HEK293T (cell line): ENCODE measurements around the gene BET1L.

Experiments used
- CTCF ChIA-PET: fragments of 350-600 bp; formaldehyde crosslinking; extraction: SDS; loops from one replicate; lab custom pipeline; 2021; ENCODE audit warnings: antibody characterized with exemption, inconsistent platforms; lab: Yijun Ruan, JAX
- POLR2A ChIA-PET: fragments of 350-600 bp; formaldehyde crosslinking; extraction: SDS; loops from one replicate; lab custom pipeline; 2020; ENCODE audit warnings: antibody characterized with exemption, inconsistent platforms; lab: Yijun Ruan, JAX
- DNase-seq: peaks from one replicate; pipeline ENCODE4 v3.0.0; 2012; ENCODE audit warnings: mixed read lengths; ENCODE audit errors: extremely low spot score
- ARNT ChIP-seq: fragments of 450-650 bp; IDR thresholded peaks from 2 replicates; pipeline ENCODE4 v1.6.1; 2017; ENCODE audit warnings: mild to moderate bottlenecking
- BHLHE40 ChIP-seq: fragments of 450-650 bp; IDR thresholded peaks from 2 replicates; pipeline ENCODE4 v1.6.1; 2016; ENCODE audit warnings: mild to moderate bottlenecking, moderate library complexity, borderline replicate concordance
- CTBP1 ChIP-seq: fragments of 450-650 bp; IDR thresholded peaks from 2 replicates; pipeline ENCODE4 v1.6.1; 2016; ENCODE audit warnings: borderline replicate concordance
- ELF4 ChIP-seq: fragments of 450-650 bp; IDR thresholded peaks from 2 replicates; pipeline ENCODE4 v1.6.1; 2017; ENCODE audit warnings: antibody characterized with exemption
- FOXA1 ChIP-seq: fragments of 450-650 bp; IDR thresholded peaks from 2 replicates; pipeline ENCODE4 v1.6.1; 2016; ENCODE audit warnings: mild to moderate bottlenecking
- FOXK2 ChIP-seq: fragments of 450-650 bp; IDR thresholded peaks from 2 replicates; pipeline ENCODE4 v1.6.1; 2016; ENCODE audit warnings: mild to moderate bottlenecking
- FOXM1 ChIP-seq: fragments of 450-650 bp; IDR thresholded peaks from 2 replicates; pipeline ENCODE4 v1.6.1; 2017; ENCODE audit warnings: mild to moderate bottlenecking, borderline replicate concordance
- HDGF ChIP-seq: fragments of 450-650 bp; IDR thresholded peaks from 2 replicates; pipeline ENCODE4 v1.6.1; 2017; ENCODE audit warnings: antibody characterized with exemption, borderline replicate concordance
- L3MBTL2 ChIP-seq: fragments of 450-650 bp; conservative IDR thresholded peaks from 2 replicates; pipeline ENCODE4 v1.6.1; 2016; ENCODE audit warnings: mild to moderate bottlenecking
- LEF1 ChIP-seq: fragments of 450-650 bp; IDR thresholded peaks from 2 replicates; pipeline ENCODE4 v1.6.1; 2017; ENCODE audit warnings: mild to moderate bottlenecking, borderline replicate concordance
- NFRKB ChIP-seq: fragments of 450-650 bp; IDR thresholded peaks from 2 replicates; pipeline ENCODE4 v1.6.1; 2016; ENCODE audit warnings: mild to moderate bottlenecking, moderate library complexity
- PKNOX1 ChIP-seq: fragments of 450-650 bp; IDR thresholded peaks from 2 replicates; pipeline ENCODE4 v1.6.1; 2016
- SP1 ChIP-seq: fragments of 450-650 bp; IDR thresholded peaks from 2 replicates; pipeline ENCODE4 v1.6.1; 2017
- SUZ12 ChIP-seq: fragments of 450-650 bp; IDR thresholded peaks from 2 replicates; pipeline ENCODE4 v1.6.1; 2016; ENCODE audit warnings: mild to moderate bottlenecking
- TARDBP ChIP-seq: fragments of 450-650 bp; IDR thresholded peaks from 2 replicates; pipeline ENCODE4 v1.6.1; 2016
- ZNF384 ChIP-seq: fragments of 450-650 bp; IDR thresholded peaks from 2 replicates; pipeline ENCODE4 v1.6.1; 2016

BET1L gene

GRCh38 chr11:214083-214482, 6.9 kb upstream of the BET1L start:
- DNase-seq, result no peak
- ChIA-PET POLR2A (interaction anchor here (0.7 kb wide), 1 partner anchor 277 kb away, joined by 3 read pairs; no protein-coding TSS in a partner anchor), CTCF (no interaction called here)
- no peak for TF ChIP-seq NFRKB

GRCh38 chr11:213111-213510, 5.9 kb upstream of the BET1L start:
- no peak for DNase-seq
- POLR2A ChIA-PET, result no interaction called here
- TF ChIP-seq ARNT, result no peak
- no peak for TF ChIP-seq ELF4
- no peak for TF ChIP-seq TARDBP
- TF ChIP-seq FOXM1, result no peak
- TF ChIP-seq PKNOX1, result no peak
- no peak for TF ChIP-seq BHLHE40
- no peak for TF ChIP-seq FOXK2
- TF ChIP-seq ZNF384, result no peak
- TF ChIP-seq LEF1, result no peak
- no peak for TF ChIP-seq L3MBTL2
- no peak for TF ChIP-seq SUZ12
- no peak for TF ChIP-seq CTBP1
- no peak for TF ChIP-seq FOXA1
- no peak for TF ChIP-seq NFRKB
- TF ChIP-seq HDGF, result no peak
- TF ChIP-seq SP1, result no peak
- CTCF ChIA-PET, result no interaction called here

- TF ChIP-seq FOXK2 (no peak), SUZ12 (no peak), PKNOX1 (no peak), FOXA1 (no peak), LEF1 (no peak), FOXM1 (no peak), BHLHE40 (no peak), SP1 (no peak), L3MBTL2 (no peak), HDGF (no peak), ELF4 (no peak), ZNF384 (no peak), CTBP1 (no peak), TARDBP (no peak), ARNT (no peak), NFRKB (no peak)
- CTCF ChIA-PET, result no interaction called here
- POLR2A ChIA-PET, result no interaction called here
- DNase-seq, result no peak
These were observed 5.2 kb upstream of the BET1L start for GRCh38 chr11:212150-213100.

- CTCF ChIA-PET, result no interaction called here
- POLR2A ChIA-PET, result no interaction called here
- no peak for DNase-seq
- TF ChIP-seq SUZ12 (no peak), FOXK2 (no peak), SP1 (no peak), LEF1 (no peak), NFRKB (no peak), L3MBTL2 (no peak), TARDBP (no peak), FOXM1 (no peak), ARNT (no peak), ZNF384 (no peak), ELF4 (no peak), FOXA1 (no peak), PKNOX1 (no peak), HDGF (no peak), CTBP1 (no peak), BHLHE40 (no peak)
These were observed 4.5 kb upstream of the BET1L start for GRCh38 chr11:211741-212140.

- no peak for TF ChIP-seq SUZ12
- TF ChIP-seq ARNT, result no peak
- no peak for TF ChIP-seq ZNF384
- TF ChIP-seq L3MBTL2, result no peak
- TF ChIP-seq FOXM1, result no peak
- no peak for TF ChIP-seq FOXA1
- TF ChIP-seq HDGF, result no peak
- no peak for TF ChIP-seq ELF4
- TF ChIP-seq CTBP1, result no peak
- TF ChIP-seq LEF1, result no peak
- no peak for TF ChIP-seq SP1
- TF ChIP-seq BHLHE40, result no peak
- no peak for TF ChIP-seq NFRKB
- DNase-seq, result no peak
- POLR2A ChIA-PET, result no interaction called here
- CTCF ChIA-PET, result no interaction called here
These were observed 4.1 kb upstream of the BET1L start for GRCh38 chr11:211295-211694.

- no peak for DNase-seq
- POLR2A ChIA-PET, result no interaction called here
- TF ChIP-seq SUZ12 (no peak), TARDBP (no peak), BHLHE40 (no peak), PKNOX1 (no peak)
- CTCF ChIA-PET, result no interaction called here
These were observed 3.6 kb upstream of the BET1L start for GRCh38 chr11:210803-211180.
